Skin epidermis (tissue), 12 donors: ENCODE data around the gene LCTL.
"Not testable (repeated sequence)": the region's sequence is repeated elsewhere in the genome, so short reads cannot be mapped to it uniquely, and the experiment has no call there.

ENCODE experiments used
- H3K27ac ChIP-seq, 21 experiments: fragments of 200-600 bp; sonication (generic) in 11 of 21; one replicate each; pipeline ENCODE4 v1.5.0; 2020; ENCODE audit warnings: mild to moderate bottlenecking in 3 of 21, inconsistent platforms in 2 of 21, moderate library complexity in 2 of 21
- H3K4me3 ChIP-seq, 7 experiments: fragments of 200-600 bp; sonication (generic) in 2 of 7; one replicate each; pipeline ENCODE4 v1.5.0; 2020; ENCODE audit warnings: inconsistent platforms in 2 of 7, mild to moderate bottlenecking in 2 of 7, moderate library complexity in 1 of 7

Gene LCTL

GRCh38 chr15:66505430-66505811 is 60.4 kb downstream of the LCTL start:
- H3K27ac ChIP-seq = peak overlapping the region; percentile 86 to 99 (median 95)
- peak overlapping the region; percentile 56 to 97 (median 73) for H3K4me3 ChIP-seq

GRCh38 chr15:66504563-66505429 is 61.0 kb downstream of the LCTL start, which contains the start of the genes RPL4 and ZWILCH:
TSS of gene RPL4 (minus strand) at chr15:66504855. CDS start at chr15:66504790, 65 bp downstream.
TSS of gene ZWILCH (plus strand) at chr15:66505326. CDS start at chr15:66505339, 13 bp downstream.
- H3K27ac ChIP-seq = peak within 1 kb of the TSS; percentile 86 to 99 (median 95)
- peak within 1 kb of the TSS; percentile 56 to 97 (median 73) for H3K4me3 ChIP-seq

GRCh38 chr15:66503780-66504562 is 61.8 kb downstream of the LCTL start:
- peak overlapping the region; percentile 86 to 99 (median 95) for H3K27ac ChIP-seq
- peak overlapping the region; percentile 56 to 97 (median 73) for H3K4me3 ChIP-seq

- Histone ChIP-seq H3K4me3 (peak overlapping the region; percentile 56 to 97 (median 73)), H3K27ac (peak overlapping the region in 9 of 21 experiments; percentile 87 to 99 (median 97))
Measured at GRCh38 chr15:66503041-66503648, 62.7 kb downstream of the LCTL start.

- no peak overlapping the region for H3K27ac ChIP-seq
- H3K4me3 ChIP-seq = peak overlapping the region in 5 of 7 experiments; percentile 56 to 97 (median 80)
Measured at GRCh38 chr15:66502491-66502890, 63.3 kb downstream of the LCTL start.

GRCh38 chr15:66500346-66500745 is 65.5 kb downstream of the LCTL start:
- not testable (repeated sequence) for H3K27ac ChIP-seq, H3K4me3 ChIP-seq

GRCh38 chr15:66498501-66499386 is 67.1 kb downstream of the LCTL start:
- Histone ChIP-seq H3K4me3 (no peak overlapping the region), H3K27ac (peak overlapping the region in 3 of 21 experiments; percentile 86 to 94 (median 91))
